IPS-NIHi11 (cell line): ENCODE results near the gene KANSL1.

Source experiments
- DNase-seq: peaks from one replicate; pipeline ENCODE4 v3.0.0; 2012; ENCODE audit warnings: mixed read lengths, low spot score

The KANSL1 gene

GRCh38 chr17:45981306-45981705, 211.9 kb downstream of the KANSL1 start:
- DNase-seq: no peak

- no peak for DNase-seq
Measured at GRCh38 chr17:45980855-45981254, 212.4 kb downstream of the KANSL1 start.
